Upper lobe of left lung (tissue), 6 donors: ENCODE results near the gene DPP10. TPM values are rescaled to one million over a fixed set of nuclear protein-coding genes. Genes with fewer than 3 reads are reported as not detected.
"Not testable (repeated sequence)": the region's sequence is repeated elsewhere in the genome, so short reads cannot be mapped to it uniquely, and the experiment has no call there.

Experiments used
- ATAC-seq, 2 donors: fragments of 200-7000 bp; cut with Tn5 transposase; one replicate each; pipeline ENCODE4 v1.9.1; 2022; ENCODE audit warnings: mild to moderate bottlenecking in 2 of 2, moderate library complexity in 2 of 2; ENCODE audit not compliant: low FRiP score in 2 of 2
- DNase-seq, 2 donors: peaks; one replicate each; pipeline ENCODE4 v3.0.0-alpha.2; 2019 to 2020
- H3K27ac ChIP-seq, 4 donors: fragments of 200-600 bp; sonication (generic); one replicate each; pipeline ENCODE4 v1.5.1; 2016 to 2019
- H3K27me3 ChIP-seq, 4 donors: fragments of 200-600 bp; sonication (generic); one replicate each; pipeline ENCODE4 v1.5.1; 2017 to 2019
- H3K36me3 ChIP-seq, 4 donors: fragments of 200-600 bp; sonication (generic); one replicate each; pipeline ENCODE4 v1.5.1; 2016 to 2019
- H3K4me1 ChIP-seq, 4 donors: fragments of 200-600 bp; sonication (generic); one replicate each; pipeline ENCODE4 v1.5.1; 2018 to 2019
- H3K4me3 ChIP-seq, 4 donors: fragments of 200-600 bp; sonication (generic); one replicate each; pipeline ENCODE4 v1.5.1; 2017 to 2019; ENCODE audit warnings: mild to moderate bottlenecking in 2 of 4, moderate library complexity in 1 of 4
- H3K9me3 ChIP-seq, 4 donors: fragments of 200-600 bp; sonication (generic); one replicate each; pipeline ENCODE4 v1.5.1; 2018 to 2019
- CTCF ChIP-seq, 6 experiments: fragments of 450-650 bp in 4 of 6; fragments of 200-600 bp in 2 of 6; sonication (generic) in 2 of 6; IDR thresholded peaks; one replicate each; pipeline ENCODE4 v1.5.1; 2016 to 2019; ENCODE audit warnings: antibody characterized with exemption in 6 of 6
- EP300 ChIP-seq, 4 donors: sonication (generic); formaldehyde crosslinking; IDR thresholded peaks; one replicate each; pipeline ENCODE4 v1.5.1; 2017; ENCODE audit warnings: antibody characterized with exemption in 4 of 4, control low read depth in 2 of 4
- POLR2A ChIP-seq, 4 donors: fragments of 450-650 bp; IDR thresholded peaks; one replicate each; pipeline ENCODE4 v1.5.1; 2016 to 2017; ENCODE audit warnings: antibody characterized with exemption in 4 of 4, mild to moderate bottlenecking in 2 of 4
- POLR2AphosphoS5 ChIP-seq, 2 donors: sonication (generic); formaldehyde crosslinking; IDR thresholded peaks; one replicate each; pipeline ENCODE4 v1.5.1; 2017; ENCODE audit warnings: antibody characterized with exemption in 2 of 2
- WGBS, 2 donors: methylation state at CpG; one replicate each; pipeline ENCODE4 v1.1.5; 2017 to 2018; 5-methylcytosine and 5-hydroxymethylcytosine counted together
- total RNA-seq, 6 donors: library from RNA; depleted of rRNA in 4 of 6; stranded (reverse); fragments of >200 nt in 4 of 6; gene quantifications; one replicate each; pipeline versions ENCODE4 v1.1.0 to v1.2.1, GENCODE V29; 2016 to 2021
- donor health status: DM: no; HTN: no; CAD: no; lungs with moderate emphysema.
- donor health status: DM: no; HTN: yes; CAD: no; lungs with severe emphysema.

The DPP10 gene
- total RNA-seq, 6 donors from 2014 or later = 0.46 to 1.7 (median 0.77) TPM; not detected in 2

DNA sequence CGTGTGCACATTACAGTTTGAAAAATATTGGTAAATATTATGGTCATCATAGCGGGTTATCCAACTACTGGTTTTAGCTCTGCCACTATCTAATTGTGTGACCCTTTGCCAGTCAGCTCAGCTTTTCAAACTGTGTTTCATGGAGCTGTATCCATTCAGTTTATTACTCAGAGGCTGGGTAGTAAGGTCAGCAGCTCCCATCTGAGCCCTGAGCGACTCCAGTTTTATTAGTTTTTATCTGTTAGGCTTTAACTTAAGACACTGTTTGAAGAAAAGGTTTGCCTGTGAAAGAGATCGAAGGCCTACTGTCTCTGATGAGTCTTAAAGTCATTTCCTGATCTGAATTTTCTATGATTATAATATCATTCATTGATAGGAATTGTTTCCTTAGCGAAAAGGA lies 76.3 kb downstream of the DPP10 start:
- Histone ChIP-seq H3K27me3 (no peaks in the 10 kb centered on the region), H3K36me3 (no peaks in the 10 kb centered on the region), H3K9me3 (no peaks in the 10 kb centered on the region), H3K4me3 (no peak overlapping the region), H3K4me1 (no peaks in the 10 kb centered on the region), H3K27ac (no peak overlapping the region)
- ATAC-seq (no peak), DNase-seq (no peak)
- TF ChIP-seq CTCF (IDR thresholded peaks at IDR 0.05) (no peak), EP300 (IDR thresholded peaks at IDR 0.05) (no peak), POLR2A (IDR thresholded peaks at IDR 0.05) (no peak), POLR2AphosphoS5 (IDR thresholded peaks at IDR 0.05) (no peak)
- 88 to 91% methylated on average over 5 of the region's 5 CpGs for WGBS, 2 donors

DNA sequence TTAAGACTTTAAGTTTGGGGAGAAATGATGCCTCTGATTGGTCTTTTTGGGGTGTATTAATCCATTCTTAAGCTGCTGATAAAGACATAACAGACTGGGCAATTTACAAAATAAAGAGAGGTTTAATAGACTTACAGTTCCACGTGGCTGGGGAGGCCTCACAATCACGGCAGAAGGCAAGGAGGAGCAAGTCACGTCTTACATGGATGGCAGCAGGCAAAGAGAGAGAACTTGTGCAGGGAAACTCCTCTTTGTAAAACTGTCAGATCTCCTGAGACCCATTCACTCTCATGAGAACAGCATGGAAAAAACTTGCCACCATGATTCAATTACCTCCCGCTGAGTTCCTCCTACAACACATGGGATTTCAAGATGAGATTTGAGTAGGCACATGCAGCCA lies 80.2 kb downstream of the DPP10 start:
- H3K4me3 ChIP-seq, ATAC-seq, H3K27ac ChIP-seq, H3K36me3 ChIP-seq, H3K9me3 ChIP-seq, H3K4me1 ChIP-seq, H3K27me3 ChIP-seq, DNase-seq: not testable (repeated sequence)
- 80 to 89% methylated on average over 4 of the region's 4 CpGs for WGBS, 2 donors

- Histone ChIP-seq H3K4me3 (no peak overlapping the region), H3K36me3 (no peaks in the 10 kb centered on the region), H3K27ac (no peak overlapping the region), H3K4me1 (no peaks in the 10 kb centered on the region), H3K9me3 (no peaks in the 10 kb centered on the region), H3K27me3 (no peaks in the 10 kb centered on the region)
- no peak for TF ChIP-seq POLR2A (IDR thresholded peaks at IDR 0.05)
- TF ChIP-seq CTCF (IDR thresholded peaks at IDR 0.05) = no peak
- TF ChIP-seq POLR2AphosphoS5 (IDR thresholded peaks at IDR 0.05) = no peak
- no peak for TF ChIP-seq EP300 (IDR thresholded peaks at IDR 0.05)
- ATAC-seq = no peak
- WGBS, 2 donors = 88 to 89% methylated on average over 4 of the region's 4 CpGs
- DNase-seq = no peak
These were observed 83.5 kb downstream of the DPP10 start for GRCh38 chr2:114525955-114526354.

GRCh38 chr2:114526841-114527240 lies 84.4 kb downstream of the DPP10 start:
- TF ChIP-seq POLR2A (IDR thresholded peaks at IDR 0.05) (no peak), CTCF (IDR thresholded peaks at IDR 0.05) (no peak), EP300 (IDR thresholded peaks at IDR 0.05) (no peak), POLR2AphosphoS5 (IDR thresholded peaks at IDR 0.05) (no peak)
- ATAC-seq (no peak), DNase-seq (no peak)
- Histone ChIP-seq H3K4me3 (no peak overlapping the region), H3K9me3 (no peaks in the 10 kb centered on the region), H3K4me1 (no peaks in the 10 kb centered on the region), H3K36me3 (no peaks in the 10 kb centered on the region), H3K27ac (no peak overlapping the region), H3K27me3 (no peaks in the 10 kb centered on the region)
- 84 to 87% methylated on average over 1 of the region's 1 CpG for WGBS, 2 donors

DNA sequence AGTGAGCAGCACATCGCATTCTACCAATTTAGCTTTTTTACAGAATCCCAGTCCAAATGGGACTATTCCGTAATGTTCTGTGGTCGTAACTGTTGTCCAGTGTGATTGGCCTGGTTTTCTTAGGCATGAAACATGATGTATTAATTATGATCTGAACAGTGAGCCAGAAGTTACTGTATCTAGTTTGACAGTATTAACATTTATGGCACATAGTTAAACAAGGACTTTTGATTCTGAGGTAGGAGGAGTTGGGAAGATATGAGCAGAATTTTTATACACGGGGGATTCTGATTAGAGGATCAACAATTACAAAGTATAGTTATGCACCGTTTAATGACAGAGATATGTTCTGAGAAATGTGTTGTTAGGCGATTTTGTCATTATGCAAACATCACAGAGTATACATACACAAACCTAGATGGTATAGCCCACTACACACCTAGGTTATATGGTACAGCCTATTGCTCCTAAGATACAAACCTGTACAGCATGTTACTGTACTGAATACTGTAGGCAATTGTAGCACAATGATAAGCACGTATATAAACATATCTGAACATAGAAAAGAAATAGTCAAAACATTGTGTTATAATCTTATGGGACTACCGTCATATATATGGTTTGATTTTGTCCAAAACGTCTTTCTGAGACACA lies 85.0 kb downstream of the DPP10 start:
- H3K4me3 ChIP-seq = no peak overlapping the region
- 82 to 86% methylated on average over 9 of the region's 9 CpGs for WGBS, 2 donors
- no peak overlapping the region for H3K27ac ChIP-seq
- TF ChIP-seq EP300 (IDR thresholded peaks at IDR 0.05) (no peak), POLR2AphosphoS5 (IDR thresholded peaks at IDR 0.05) (no peak), POLR2A (IDR thresholded peaks at IDR 0.05) (no peak)
- no peaks in the 10 kb centered on the region for H3K27me3 ChIP-seq
- ATAC-seq (no peak), DNase-seq (no peak)
- no peaks in the 10 kb centered on the region for H3K9me3 ChIP-seq
- no peaks in the 10 kb centered on the region for H3K36me3 ChIP-seq
- H3K4me1 ChIP-seq = no peaks in the 10 kb centered on the region
